Dermis microvascular lymphatic vessel endothelial cell (primary cell): Measurements from ENCODE around the gene DMRT1. TPM values are rescaled to one million over a fixed set of nuclear protein-coding genes. Genes with fewer than 3 reads are reported as not detected.

Experiments used
- DNase-seq, 2 donors: peaks; one replicate each; pipeline versions ENCODE4 v3.0.0 to v3.0.0-alpha.2; 2010; ENCODE audit warnings: low read depth in 2 of 2
- total RNA-seq: library from RNA; depleted of rRNA; stranded (reverse); fragments of >200 nt; gene quantifications from 2 replicates; pipeline ENCODE4 v1.2.1, GENCODE V29; 2014

The DMRT1 gene
- total RNA-seq, result under 0.01 TPM in 1 of 2 replicates, not detected in the other

DNA sequence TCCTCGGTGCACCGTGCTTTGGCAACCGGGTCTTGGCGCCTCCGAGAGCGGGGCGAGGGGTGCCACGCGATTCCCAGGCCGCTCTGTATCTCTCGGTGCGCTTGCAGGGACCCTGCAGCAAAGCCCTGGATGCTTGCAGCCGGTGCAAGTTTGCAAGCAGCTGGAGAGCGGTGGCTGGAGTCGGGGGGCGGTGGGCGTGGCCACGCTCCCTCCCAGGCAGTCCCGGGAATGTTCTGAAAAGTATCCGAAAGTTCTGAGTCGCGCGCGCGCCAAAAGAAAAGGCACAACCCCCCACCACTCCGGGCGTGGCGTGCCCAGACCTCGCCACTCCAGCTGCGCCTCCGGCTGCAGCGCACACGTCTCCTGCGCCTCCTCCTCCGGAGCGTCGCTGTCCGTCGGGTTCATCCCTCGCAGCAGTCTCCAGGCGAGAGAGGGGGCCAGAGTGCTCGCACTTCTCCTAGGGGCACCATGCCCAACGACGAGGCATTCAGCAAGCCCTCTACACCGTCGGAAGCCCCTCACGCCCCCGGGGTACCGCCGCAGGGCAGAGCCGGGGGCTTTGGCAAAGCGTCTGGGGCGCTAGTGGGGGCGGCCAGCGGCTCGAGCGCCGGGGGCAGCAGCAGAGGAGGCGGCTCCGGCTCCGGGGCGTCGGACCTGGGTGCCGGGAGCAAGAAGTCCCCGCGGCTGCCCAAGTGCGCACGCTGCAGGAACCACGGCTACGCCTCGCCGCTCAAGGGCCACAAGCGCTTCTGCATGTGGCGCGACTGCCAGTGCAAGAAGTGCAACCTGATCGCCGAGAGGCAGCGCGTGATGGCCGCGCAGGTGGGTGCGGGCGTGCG is at the start of gene DMRT1:
Gene DMRT1, plus strand, starts transcription at position 327 of the 839 bp plus-strand sequence. Its CDS starts 142 bp downstream, at position 469.
- DNase-seq, result no peak

DNA sequence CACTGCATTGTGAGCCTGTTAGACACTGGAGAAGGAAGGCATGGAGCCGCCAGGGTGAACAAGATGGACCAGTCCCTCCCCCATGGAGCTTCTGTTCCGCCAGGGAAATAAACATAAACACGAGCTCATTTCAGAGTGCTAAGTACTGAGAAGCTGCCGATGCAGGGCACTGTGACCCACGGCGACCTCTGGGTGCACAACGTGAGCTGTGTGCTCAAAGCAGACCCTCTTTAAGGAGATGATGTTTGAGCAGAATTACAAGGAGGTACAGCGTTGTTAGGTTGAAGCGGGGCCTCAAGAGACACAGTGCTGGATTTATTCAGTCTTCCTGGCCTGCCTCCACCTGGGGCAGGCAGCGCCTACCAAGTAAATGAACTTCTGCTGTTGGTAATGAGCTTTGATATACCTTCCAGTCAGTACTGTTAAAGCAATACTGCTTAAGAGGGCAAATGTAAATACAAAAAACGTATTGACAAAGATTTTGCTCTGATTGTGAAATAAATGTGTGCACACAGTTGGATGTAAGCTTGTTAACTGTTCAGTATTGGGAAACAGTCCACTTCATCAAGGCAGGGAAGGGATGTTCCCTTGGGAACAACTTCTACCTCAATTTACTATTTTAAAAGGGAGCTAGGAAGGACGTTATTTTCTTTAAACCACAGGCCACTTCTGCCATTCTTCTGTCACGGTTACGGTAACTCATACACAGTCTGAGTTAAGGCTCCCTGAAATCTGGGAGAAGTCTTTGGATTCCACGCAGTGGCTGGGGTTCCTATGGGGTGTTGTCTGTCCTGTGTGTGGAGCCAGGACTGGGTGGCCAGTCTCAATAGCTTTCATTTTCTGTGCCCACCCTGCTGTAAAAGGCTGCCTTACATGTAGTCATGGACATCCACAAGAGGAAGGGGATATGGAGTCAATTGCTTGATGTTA is 48.9 kb upstream of the DMRT1 start:
- no peak for DNase-seq

DNA sequence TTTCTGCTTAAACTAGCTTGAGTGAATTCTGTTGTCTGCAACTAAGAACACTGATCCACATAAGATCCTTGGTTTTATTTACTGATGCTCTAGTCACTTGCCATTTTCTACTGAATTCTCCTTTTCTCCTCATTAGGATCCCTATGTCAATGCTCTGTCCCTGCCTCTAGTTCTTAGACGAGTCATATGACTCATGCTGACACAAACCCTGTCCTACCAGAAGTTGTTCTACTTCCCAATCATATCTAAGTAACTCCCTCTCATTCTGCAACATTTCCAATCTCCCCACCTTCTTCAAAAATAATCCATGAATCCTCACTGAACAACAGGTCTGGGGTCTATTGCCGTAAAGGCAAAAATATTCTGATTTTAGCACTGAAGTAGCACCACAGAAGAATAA is 47.1 kb upstream of the DMRT1 start:
- no peak for DNase-seq

DNA sequence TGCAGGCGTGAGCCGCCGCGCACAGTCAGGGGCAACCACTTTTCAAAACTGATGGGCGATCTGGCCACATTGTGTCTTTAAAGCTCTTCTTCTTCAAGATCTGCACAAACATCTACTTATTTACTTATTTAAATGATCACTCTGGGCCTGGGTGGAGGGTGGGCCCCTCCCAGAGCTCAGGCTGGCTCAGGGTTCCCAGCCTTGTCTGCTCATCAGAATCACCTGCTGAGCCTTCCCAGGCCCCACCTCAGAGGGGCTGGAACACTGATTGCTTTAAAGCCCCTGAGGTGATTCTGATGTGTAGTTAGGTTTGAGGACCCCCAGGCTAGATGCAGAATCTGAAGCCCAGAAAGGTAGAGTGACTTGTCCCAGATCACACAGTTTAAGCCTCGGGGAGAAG is 45.6 kb upstream of the DMRT1 start:
- no peak for DNase-seq

DNA sequence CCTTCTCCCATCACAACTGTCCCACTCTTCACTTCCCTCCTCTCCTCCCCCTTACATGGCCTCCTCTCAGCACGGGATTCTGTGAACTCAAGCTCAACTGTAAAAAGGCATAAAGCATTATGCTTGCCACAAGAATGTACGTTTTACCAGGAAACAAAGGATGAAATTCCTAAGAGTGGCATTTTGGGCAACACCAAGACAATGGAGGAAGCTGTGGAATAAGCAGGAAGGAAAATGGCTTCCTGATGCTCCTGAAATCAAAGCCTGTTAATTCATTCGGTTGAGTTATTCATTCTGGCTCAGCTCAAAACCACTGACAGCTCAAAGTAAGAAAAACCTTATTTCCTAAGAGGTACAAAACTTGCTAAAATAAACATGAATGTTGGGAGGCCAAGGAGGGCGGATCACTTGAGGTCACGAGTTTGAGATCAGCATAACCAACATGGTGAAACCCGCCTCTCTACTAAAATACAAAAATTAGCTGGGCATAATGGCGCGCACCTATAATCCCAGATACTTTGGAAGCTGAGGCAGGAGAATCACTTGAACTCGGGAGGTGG is 40.8 kb upstream of the DMRT1 start:
- peak in 1 of 2 donors; percentile 30 for DNase-seq

DNA sequence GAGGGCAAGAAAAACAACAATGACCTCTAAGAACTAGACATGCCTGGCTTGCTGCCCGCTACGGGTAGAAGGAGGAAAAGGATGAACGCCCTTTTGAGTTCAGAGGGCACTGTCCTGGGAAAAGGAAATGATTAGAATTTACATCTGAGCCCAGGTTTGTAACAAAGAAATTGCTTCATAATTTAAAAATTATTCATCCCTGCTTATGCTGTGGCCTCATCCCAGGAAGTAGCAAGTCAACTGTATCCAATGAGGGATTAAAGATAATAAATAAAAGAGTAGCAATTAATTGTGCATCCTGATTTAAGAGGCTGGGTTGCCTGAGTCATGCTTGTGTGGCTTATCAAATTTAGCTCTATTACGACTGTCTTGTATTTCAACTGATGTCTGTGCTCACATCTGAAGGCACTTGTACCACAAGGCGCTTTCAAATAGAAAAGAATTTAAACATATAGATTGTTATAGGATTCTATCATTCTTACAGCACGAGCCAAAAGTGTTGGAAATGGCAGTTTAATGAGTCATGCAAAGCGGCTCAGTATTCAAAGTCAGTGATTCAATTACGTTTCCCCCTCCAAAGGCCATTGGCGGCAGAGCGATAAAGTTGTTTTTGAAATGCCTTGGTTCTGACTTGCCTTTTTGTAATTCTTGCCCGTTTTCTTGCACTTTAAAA is 40.0 kb upstream of the DMRT1 start:
- peak; percentile 23 to 85 for DNase-seq

DNA sequence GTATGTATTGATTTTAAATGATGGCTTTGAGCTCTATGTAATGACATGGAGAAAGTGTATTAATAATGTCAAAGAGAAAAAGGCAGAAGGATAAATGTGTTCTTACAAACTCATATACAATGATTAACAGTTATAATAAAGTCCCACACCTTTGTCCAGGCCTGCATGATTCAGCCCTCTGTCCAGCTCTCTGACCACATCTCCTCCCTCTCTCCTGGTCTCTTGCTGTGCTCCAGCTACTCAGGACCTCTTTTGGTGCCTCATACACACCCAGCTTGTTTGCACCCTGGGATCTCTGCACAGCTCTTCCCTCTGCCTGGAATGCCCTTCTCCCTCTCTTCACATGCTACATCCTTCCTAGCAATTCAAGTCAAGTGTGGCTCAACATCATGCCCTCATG is 37.5 kb upstream of the DMRT1 start:
- no peak for DNase-seq

DNA sequence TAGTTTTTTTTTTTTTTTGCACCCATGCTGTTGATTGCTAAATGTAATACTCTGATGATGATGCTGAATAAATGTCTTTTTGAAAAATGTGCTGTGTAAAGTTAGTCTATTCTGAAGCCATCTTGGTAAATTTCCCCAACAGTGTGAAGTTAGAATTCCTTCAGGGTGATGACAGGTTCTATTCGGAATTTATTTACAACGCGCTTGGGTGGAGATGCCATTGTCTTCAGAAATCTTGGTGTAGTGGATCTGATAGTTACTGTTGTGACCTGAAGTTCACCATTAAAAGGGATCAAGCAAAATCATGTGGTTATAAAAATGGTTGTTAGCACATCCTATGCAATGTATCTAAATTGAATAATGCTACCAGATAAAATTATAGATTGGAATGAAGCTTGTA is 36.3 kb upstream of the DMRT1 start:
- no peak for DNase-seq

DNA sequence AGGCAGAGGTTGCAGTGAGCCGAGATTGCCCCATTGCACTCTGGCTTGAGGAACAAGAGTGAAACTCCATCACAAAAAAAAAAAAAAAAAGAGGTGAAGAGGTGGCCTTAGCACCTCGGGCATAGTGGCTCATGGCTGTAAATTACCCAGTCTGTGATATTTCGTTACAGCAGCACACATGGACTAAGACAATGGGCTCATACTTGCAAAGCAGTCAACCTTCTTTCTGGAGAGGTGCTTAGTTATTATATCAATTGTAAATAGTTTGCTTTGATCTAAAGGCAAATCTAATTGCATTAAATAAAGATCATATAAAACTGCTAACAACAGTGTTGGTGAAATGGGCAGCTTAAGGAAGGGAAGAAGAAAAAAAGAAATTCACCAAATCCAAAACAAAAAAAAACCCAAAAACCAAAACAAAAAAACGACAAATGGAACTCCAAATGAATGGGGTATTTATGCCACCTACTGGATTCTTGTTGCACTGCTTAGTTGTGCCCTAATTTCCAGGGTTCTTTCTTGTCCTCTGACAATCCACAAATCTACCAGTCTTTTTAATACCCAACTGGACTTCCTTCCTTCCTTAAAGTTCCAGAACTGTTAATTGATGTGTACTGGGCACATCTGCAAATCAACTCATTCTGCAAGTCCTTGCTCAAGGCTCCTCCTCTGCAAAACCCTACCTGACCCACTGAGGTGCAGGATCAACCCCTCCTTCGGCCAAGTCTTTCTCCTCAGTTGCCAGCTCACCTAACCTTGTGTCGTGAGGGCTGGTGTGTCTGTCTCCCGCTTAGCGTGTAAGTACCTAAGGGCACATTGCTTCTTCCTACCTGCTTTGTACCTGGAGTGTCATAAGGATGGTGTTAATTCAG is 35.0 kb upstream of the DMRT1 start:
- peak; percentile 32 to 49 for DNase-seq

DNA sequence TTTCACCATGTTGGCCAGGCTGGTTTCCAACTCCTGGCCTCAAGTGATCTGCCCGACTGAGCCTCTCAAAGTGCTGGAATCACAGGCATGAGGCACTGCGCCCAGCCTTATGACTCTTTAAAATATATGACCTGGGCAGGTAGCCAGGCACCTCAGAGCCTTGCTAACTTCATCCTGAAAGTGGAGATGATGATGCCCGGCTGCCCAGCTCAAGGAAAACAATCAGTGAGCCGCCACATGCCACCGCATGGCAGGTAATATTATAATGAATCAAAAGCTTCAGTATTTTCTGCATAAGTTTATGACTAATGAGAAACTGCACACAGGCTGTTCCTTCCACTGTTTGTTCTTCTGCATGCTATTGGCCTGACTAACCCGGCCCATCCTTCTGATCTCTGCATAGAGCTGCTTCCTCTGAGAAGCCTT is 30.4 kb upstream of the DMRT1 start:
- no peak for DNase-seq

DNA sequence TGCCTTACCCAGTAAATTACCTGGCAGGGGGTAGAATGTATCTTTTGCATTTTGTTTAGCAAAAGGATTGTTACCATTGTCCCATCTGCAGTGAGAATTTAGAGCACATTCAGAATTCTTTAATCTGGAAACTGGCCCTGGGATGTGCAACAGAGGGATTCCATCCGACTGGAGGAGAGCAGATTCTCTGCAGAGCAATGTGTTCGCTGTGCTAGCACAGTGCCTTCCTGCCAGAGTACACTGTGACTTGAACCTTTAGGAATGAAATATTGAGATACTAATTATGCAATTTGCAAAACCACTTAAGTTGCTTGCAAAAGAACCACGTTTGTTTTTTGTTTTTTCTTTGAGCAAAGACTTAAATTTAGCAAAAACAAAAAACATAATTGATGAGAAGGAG is 22.5 kb upstream of the DMRT1 start:
- no peak for DNase-seq

DNA sequence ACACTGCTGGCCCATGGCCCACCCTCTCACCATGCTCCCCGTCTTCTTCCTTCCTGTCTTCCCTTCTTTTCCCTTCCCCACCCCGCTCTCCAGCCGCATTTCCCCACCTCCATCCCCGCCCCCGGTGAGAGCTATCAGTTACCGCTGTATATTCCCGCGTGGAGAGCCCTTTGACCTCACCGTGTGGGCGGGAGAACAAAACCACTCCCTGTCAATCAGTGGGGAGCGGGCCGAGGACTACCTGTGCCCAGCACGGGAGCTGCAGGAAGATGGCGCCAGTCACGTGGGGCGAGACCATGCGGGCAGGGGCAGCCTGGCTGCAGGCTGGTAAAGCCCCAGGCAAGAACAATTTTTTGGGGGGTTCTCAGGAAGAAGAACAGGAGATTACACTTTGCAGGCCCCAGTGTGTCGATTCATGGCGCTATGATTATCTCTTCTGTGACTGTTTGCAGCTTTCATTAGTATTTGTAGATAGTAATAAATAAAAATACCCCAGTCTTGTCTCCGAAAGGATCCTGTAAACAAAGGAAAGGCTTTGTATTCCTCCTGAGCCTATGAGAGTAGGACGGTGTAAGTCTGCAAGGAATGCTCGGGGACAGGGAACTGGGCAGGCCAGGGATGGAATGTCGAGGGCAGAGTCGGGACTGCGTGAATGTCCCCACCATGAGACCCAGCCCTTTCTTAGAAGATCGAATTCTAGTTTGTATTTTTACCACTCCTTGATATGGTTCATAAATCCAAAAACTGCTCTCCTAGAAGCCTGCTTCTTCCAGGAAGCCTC is 14.8 kb upstream of the DMRT1 start:
- DNase-seq, result no peak

DNA sequence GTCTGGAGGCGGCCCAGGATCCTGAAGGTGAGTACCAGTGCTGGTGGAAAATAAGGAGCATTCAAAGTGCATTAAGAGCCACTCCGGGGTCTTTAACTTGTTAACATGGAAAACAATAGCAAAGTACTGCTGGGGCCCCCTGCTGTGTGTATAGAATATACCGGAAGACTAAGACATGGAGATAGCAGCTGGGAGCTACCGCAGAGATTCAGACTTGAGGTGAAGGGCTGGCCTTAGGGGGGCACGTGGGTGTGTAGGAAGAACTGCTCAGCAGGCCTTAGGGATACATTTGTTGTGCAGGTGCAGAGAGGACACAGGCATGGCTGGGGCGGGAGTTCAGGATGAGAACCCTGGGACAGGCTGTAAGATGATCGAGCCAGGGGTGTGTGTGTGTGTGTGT is 1.2 kb upstream of the DMRT1 start:
- DNase-seq, result no peak

DNA sequence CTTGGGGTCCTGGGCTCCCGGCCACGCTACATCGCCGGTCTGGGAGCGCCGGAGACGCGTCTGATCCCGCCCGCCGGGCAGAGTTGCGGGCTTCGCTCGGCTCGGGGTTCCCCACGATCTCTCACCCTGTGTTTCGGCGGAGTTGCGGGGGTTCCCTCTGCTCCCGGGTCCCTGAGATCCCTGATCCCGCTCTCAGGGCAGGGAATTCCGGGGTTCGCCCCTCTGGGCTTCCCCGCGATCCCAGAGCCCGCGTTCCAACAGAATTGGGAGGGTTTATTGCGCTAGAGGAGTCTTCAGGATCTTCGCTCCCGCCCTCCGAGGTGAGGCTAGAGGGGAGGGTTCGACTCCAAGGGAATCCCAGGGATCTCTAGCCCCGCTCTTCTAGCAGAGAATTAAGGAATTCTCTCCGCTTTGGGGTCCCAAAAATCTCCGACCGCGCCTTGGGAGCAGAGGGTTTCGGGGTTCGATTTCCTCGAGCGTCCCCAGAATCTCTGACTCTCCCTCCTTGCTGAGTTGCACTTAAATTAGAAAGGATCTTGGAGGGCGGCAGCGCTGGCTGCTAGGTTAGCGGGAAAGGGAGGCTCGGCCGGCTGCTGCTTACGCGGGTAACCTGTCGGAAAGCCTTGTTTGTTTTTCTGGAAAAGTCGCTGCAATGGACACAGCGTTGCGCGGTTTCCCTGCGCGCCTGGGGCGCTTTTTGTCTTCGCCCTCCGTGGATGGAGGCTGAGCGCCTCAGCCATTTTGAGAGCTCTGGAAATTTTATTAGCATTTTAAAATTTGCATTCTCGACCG is 1.3 kb downstream of the DMRT1 start:
- no peak for DNase-seq

DNA sequence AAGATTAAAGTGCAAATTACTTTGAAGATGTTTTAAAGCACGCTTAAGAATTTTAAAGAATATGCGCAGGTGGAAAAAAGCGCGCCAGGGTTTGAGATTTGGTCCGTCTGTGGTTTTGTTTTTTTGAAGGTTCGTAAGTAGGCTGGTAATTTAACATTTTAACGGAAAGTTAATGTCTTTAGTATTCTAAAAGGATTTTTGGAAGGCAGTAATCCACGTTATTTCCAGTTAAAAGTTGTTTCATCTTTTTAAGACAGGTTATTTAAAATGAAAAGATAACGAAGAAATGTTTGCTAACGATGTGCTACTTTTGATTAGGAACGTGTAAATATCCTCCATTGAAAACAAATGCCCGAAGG is 1.9 kb downstream of the DMRT1 start:
- no peak for DNase-seq

DNA sequence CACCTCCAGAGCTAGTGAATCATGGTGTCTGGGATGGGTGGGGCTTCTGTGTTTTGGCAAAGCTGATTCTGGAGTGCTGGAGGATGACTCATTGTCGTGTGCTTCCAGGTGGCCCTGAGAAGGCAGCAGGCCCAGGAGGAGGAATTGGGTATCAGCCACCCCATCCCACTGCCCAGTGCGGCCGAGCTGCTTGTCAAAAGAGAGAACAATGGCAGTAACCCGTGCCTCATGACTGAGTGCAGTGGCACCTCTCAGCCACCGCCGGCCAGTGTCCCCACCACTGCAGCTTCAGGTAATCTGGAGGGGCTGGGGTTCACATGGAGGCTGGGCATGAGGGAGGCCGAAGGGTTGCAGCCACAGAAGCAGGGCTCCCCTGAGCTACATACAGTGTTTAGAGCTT is 5.4 kb downstream of the DMRT1 start:
- no peak for DNase-seq

DNA sequence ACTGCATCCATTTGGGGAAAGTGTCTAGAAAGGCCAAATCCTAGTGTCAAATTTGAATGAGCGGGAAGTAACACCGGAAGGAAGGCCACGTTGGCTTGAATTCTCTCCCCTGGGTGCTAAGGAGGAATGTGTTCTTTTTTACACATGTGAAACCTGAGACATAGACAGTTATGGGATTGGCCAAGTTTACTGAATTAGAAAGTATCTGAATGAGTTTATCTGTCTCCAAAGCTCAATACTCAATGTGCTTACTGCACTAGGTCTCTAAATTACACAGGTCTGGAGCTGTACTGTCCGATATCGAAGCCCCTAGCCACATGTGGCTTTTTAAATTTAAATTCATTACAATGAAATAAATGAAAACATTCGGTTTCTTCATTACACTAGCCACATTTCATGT is 6.0 kb downstream of the DMRT1 start:
- DNase-seq, result no peak

DNA sequence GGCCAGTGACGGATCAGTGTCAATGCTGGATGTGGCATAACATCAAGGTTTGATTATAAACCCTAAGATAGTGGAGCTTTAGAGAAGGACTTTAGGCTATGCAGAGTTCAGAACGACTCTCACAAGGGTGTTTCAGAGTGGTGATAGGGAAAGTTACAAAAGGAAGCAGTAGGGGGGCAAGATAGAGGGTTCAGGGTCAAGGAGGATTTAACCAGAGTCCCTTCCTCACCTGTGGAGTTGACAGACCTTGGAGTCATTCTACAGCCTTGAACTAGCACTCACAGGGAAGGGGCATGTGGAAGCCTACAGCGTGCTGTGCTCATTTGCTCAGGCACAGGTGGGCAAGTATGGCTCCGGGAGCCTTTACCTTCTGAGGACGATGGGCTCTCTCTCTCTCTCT is 7.9 kb downstream of the DMRT1 start:
- DNase-seq, result no peak

DNA sequence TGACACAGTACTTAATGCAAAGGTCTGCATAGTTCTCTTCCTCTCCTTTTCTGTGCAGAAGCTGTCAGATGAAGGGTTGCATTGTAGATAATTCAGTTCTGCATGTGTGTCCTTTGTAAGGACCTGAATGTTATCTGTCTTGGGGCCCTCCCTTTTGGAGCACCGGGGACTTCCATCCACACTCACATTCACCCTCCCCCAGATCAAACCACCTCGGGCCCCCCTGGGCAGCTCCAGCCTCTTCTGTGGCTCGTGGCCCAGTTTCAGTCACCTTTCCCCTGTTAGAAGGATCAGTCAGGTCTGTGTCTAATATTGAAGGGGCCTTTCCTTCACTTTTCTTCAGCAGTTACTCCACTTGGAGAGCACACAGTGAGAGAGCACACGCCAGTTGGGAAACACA is 11.0 kb downstream of the DMRT1 start:
- no peak for DNase-seq
